Kidney epithelial cell (primary cell): ENCODE results near the gene AMOTL2. TPM values are rescaled to one million over a fixed set of nuclear protein-coding genes. Genes with fewer than 3 reads are reported as not detected.

Experiments used
- DNase-seq: peaks from one replicate; pipeline ENCODE4 v3.0.0-alpha.2; 2010; ENCODE audit warnings: low read depth
- H3K27me3 ChIP-seq: 2 replicates; pipeline ENCODE4 v1.6.0; 2011; ENCODE audit warnings: low read length; ENCODE audit not compliant: control insufficient read depth, insufficient read depth
- H3K36me3 ChIP-seq: 2 replicates; pipeline ENCODE4 v1.5.1; 2011; ENCODE audit warnings: low read length; ENCODE audit not compliant: control insufficient read depth, insufficient read depth
- H3K4me3 ChIP-seq: 2 replicates; pipeline ENCODE4 v1.5.1; 2011; ENCODE audit warnings: low read depth, mild to moderate bottlenecking, control low read depth, low read length
- CTCF ChIP-seq: IDR thresholded peaks from 2 replicates; pipeline ENCODE4 v1.5.1; 2011; ENCODE audit warnings: mild to moderate bottlenecking, moderate library complexity, low read length, control low read depth, inconsistent platforms; ENCODE audit not compliant: insufficient read depth, poor library complexity, severe bottlenecking
- total RNA-seq: library from RNA; depleted of rRNA; stranded (reverse); fragments of >200 nt; gene quantifications from 2 replicates; pipeline ENCODE4 v1.2.3, GENCODE V29; 2015

AMOTL2 gene
- total RNA-seq, 1 donor from 2014 or later = 191 TPM

- no peak for TF ChIP-seq CTCF
- peaks cover 26% of the 10 kb centered on the region for H3K36me3 ChIP-seq
- H3K27me3 ChIP-seq = no peaks in the 10 kb centered on the region
- H3K4me3 ChIP-seq = no peak overlapping the region
- DNase-seq = no peak
Observed at GRCh38 chr3:134366928-134367811, 7.1 kb downstream of the AMOTL2 start.

GRCh38 chr3:134366221-134366927 lies 7.9 kb downstream of the AMOTL2 start:
- TF ChIP-seq CTCF = no peak
- H3K27me3 ChIP-seq = no peaks in the 10 kb centered on the region
- DNase-seq = no peak
- H3K36me3 ChIP-seq = peaks cover 26% of the 10 kb centered on the region
- no peak overlapping the region for H3K4me3 ChIP-seq

DNA sequence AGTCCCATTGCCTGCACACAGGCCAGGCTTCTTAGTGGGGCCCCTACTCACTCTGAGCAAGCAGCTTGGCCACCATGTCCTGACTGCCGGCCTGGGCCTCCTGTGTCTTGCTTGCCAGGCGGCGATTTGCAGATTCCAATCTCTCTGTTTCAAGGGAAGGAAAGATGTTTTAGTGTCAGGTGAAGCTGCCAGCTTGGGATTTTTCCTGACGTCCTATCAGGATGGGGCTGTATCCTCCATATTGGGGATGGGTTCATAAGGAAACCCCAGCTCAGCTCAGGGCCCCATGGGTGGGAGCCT lies 8.5 kb downstream of the AMOTL2 start:
- H3K4me3 ChIP-seq = no peak overlapping the region
- H3K27me3 ChIP-seq = no peaks in the 10 kb centered on the region
- peaks cover 25% of the 10 kb centered on the region for H3K36me3 ChIP-seq
- no peak for DNase-seq
- no peak for TF ChIP-seq CTCF

DNA sequence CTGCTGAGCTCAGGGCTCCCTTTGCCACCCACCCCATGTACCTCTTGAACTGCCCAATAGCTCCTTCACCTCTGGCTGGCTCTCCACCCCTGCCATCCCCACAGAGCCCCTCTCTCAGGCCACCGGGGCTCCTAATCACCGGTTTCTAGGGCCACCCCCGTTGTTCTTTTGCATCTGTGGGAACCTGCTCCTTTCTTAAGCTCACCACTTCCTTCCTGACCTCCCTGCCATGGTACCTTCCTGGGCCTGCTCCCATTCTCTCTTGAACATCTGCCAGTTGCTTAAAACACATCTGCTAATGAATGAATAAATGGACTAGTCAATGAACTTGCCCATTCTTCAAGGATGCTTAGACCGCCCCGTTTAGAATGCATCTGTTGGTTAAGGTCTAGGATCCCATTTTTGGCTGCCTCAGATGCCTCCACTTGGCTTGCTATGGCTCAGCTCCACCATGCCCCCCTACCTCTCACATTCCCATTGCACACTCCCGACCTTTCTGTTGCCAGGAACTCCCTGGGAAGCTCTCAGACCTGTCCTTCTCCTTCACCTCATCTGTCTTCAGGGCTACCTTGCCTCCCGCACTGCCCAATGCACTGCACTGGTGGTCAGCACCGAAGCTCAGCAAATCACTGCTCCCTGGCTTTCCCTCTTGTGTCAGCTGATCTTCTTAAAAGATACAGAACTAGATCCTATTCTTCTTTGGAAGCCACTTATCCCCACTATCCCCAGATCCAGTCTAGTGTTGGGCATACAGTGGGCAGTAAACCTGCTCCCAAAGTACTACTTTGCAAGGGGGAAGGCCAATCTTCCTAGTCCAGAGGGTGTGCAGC lies 9.1 kb downstream of the AMOTL2 start:
- DNase-seq = no peak
- Histone ChIP-seq H3K27me3 (no peaks in the 10 kb centered on the region), H3K4me3 (no peak overlapping the region), H3K36me3 (peaks cover 25% of the 10 kb centered on the region)
- no peak for TF ChIP-seq CTCF

- no peaks in the 10 kb centered on the region for H3K27me3 ChIP-seq
- peaks cover 31% of the 10 kb centered on the region for H3K36me3 ChIP-seq
- peak overlapping the region; percentile 10 for H3K4me3 ChIP-seq
- peak; percentile 82 for DNase-seq
- TF ChIP-seq CTCF = no peak
Observed at GRCh38 chr3:134364061-134364935, 9.9 kb downstream of the AMOTL2 start.
